Activated T-cell treated with anti-CD3 and anti-CD28 coated beads for 48 hours (primary cell): ENCODE measurements around the gene ARMC3.

ENCODE experiments used
- DNase-seq: peaks from one replicate; pipeline ENCODE4 v3.0.0-alpha.2; 2020; ENCODE audit warnings: low read depth

The ARMC3 gene

DNA sequence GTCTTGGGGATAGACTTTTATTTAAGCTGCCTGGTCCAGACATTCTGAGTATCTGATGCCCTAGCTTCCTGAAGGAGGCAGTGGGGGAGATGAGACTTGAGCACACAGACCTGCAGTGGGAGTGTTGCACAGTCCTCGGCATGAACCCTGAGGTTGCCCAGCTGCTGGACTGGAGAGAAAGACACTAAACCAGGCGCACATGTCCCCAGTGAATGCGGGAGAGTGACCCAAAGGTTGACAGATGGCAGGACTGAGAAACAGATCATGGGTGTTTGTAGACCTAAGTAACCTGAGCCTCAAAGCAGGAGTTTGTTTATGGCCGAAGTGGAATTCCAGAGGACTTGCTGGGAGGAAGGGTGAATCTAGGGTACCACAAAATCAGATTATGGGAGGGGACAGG is 151.8 kb downstream of the ARMC3 start:
- no peak for DNase-seq

DNA sequence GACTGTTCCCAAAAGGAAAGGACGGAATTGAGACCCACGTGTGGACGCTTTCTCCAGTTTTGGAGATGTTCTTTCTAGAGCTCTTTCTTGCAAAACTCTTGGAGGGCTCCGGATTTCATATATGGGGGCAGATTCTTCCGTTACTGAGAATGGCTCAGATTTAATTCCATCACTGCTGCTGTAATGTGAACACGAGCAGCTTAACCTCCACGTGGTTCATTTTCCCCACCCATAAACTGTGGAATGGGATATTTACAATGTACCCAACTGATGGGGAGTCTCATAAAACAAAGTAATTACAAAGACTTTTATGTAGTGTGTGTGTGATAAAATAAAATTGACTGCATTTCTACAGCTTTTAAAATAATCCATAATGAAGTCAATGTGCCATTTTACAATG is 152.4 kb downstream of the ARMC3 start:
- no peak for DNase-seq

DNA sequence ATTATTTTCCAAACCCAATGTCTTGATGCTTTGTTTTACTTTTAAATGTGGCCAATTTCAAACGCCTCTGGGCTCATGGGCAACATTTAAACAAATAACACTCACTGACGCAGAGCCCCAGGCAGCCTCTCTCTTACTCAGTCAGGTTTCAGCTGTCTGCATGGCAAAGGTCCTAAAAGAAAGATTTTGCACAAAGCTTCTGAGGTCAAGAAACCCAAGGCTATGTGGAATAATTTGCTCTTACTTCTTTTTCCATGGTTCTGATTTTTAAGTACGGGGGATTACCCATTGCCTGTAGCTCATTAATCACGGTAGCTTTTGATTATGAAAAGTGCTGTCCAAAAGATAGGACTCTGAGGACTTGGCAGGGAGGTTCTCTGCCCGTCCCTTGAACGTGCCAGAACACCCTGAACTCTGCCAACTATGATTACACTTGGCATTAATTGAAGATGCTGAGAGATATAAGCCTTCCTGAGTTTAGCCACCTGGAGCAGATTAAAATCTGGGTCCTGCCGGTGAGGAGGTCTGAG is 153.4 kb downstream of the ARMC3 start:
- DNase-seq, result no peak

GRCh38 chr10:23081891-23082290 is 154.0 kb downstream of the ARMC3 start:
- no peak for DNase-seq
